ENCODE results near the gene HOXC10.

The HOXC10 gene

GRCh38 chr12:54004063-54004840 lies 19.3 kb downstream of the HOXC10 start:
- DNase-seq: no peak

DNA sequence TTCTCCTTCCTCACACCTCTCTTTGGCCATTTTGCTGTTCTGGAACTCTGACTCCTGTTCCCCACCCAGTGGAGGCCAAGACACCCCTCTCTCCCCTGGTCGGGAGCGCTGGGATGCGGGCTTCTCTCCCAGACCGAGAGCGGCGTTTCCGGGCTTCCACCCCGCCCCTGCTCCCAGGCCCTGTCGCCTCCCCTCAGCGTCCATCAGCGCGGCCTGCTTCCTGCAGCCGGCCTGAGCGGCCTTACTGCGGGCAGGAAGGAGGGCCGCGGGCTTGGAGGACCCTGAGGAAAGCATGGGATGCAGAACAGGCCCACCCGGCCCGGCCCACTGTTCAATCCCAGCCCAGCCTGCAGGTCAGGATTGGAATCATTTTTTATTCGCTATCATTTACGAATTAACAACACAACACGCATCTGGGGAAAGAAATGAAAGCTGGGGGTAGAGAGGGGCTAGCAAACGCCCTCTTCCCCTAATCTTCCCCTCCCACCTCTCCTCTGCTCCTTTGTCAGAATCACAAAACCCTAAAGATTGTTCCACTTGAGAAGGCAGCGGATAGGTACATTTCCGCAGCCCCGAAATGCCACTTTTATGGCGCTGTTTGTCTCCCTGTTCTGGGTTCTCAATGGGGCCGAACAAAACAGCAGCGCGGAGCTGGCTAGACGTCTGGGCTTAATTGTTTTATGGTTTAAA lies 20.0 kb downstream of the HOXC10 start:
- DNase-seq: peak; percentile 13

DNA sequence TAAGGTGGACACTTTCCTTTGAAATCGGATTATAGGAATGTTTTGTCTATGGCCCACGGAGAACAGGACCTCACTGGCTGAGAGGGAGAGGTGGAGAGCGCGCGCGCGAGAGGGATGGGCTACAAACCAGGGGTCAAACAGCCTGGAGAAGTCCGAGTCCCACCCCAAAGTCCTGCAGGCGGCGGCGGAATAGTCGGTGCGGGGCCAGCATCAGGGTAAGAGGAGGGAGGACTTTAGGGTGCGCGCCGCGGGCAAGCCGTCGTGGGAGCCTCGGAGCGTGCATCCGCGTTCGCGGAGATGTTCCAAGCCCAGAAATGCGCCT lies 20.5 kb downstream of the HOXC10 start:
- DNase-seq: no peak

DNA sequence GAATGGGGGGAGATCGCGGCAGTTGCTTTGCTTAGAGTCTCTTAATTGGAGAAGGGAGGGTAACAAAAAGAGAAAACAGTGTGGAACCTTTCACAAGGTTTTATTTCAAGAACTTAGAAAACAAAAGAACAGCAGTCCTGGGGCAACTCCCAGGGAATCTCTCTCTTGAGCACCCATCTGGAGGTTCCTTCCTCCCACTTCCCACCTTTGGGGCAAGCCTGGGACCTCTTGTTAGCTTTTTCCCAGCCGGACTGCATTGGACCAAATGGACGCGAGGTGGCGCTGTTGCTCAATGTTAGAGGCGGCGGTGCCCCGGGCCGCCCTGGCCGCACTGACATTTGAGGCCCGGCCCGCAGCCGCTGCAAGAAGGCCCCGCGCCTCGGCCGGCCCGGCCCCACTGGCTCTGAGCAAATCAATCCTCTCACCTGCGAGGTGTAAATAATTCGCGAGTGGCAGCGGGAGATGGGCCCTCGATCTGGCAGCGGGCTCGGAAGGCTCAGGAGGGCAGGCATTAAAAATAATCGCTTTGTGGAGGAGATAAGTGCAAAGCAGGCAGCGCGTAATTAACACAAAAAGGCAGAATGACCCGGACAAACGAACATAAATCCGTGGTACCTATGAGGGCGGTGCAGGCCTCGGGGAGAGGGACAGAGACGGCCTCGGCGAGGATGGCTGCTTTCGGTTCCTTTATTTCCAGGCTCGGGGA lies 21.1 kb downstream of the HOXC10 start:
- DNase-seq: peak; percentile 20

- DNase-seq: no peak
Measured at GRCh38 chr12:54006559-54007220, 21.7 kb downstream of the HOXC10 start.

GRCh38 chr12:54007538-54008259 lies 22.8 kb downstream of the HOXC10 start:
- DNase-seq: no peak

GRCh38 chr12:54008260-54008552 lies 23.3 kb downstream of the HOXC10 start:
- DNase-seq: no peak

DNA sequence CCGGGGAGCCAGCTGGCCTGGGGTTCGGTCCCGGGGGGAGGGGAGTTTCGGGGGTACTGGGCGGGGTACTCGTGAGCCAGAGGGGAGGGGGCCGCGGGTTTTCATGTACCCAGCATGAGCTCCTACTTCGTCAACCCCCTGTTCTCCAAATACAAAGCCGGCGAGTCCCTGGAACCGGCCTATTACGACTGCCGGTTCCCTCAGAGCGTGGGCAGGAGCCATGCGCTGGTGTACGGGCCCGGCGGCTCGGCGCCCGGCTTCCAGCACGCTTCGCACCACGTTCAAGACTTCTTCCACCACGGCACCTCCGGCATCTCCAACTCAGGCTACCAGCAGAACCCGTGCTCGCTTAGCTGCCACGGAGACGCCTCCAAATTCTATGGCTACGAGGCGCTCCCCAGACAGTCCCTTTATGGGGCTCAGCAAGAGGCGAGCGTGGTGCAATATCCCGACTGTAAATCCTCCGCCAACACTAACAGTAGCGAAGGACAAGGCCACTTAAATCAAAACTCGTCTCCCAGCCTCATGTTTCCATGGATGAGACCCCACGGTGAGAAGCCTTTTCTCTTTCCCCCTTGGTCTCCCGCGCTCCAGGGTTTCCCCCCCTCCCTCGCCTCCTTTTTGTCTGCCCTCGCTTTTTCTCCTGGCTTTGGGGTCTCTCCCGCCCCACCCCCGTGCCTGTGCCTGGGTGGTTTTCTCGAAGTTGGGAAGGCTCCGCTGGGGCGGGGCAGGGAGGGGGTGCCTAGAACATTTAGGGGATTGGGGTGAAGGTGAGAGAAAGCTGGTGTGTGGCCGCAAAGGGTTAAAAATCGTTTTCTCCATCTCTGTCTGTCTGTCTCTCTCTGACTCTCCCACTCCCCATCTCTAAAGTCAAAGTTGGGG lies 24.5 kb downstream of the HOXC10 start:
- DNase-seq: no peak

GRCh38 chr12:54010053-54010971 lies 25.4 kb downstream of the HOXC10 start:
- DNase-seq: no peak

GRCh38 chr12:54010972-54011664 lies 26.2 kb downstream of the HOXC10 start:
- DNase-seq: no peak

GRCh38 chr12:54011665-54012532 lies 27.0 kb downstream of the HOXC10 start:
- no peak for DNase-seq

DNA sequence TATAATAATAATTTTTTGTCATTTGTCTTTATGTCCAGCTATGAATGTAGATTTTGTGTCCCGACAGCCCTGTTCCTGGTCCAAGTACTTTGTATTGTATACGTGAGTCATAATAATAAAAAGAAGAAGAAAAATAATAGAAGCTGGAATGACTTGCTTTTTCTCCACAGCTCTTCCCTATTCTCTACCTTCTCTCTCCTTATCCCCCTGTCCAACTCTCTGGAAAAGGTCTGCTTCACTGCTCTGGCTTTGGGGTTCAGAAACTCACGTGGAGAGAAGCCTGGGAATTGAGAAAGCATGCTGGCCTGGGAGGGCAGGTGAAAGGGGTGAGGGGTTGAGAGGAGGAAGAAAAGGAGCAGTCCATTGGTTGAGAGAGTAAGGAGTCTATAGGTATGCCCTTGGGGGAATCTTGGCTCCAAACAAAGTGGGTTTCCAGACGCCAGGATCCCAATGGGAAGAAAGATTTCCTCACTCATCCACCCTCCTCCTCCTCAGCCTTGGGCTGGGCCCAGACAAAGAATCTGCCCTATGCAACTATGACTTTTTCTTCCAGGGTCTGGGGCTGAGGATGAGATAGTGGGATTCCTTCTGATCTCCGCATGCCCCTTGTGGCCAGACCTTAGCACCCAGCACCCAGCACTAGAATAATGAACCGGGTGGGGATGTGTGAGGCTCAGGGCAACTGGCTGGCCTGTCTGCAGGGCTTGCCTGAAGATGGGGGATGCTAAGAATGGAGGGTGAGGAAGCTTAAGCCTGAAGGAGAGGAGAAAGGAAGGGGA lies 27.9 kb downstream of the HOXC10 start:
- DNase-seq: no peak

- DNase-seq: no peak
Measured at GRCh38 chr12:54014377-54015017, 29.6 kb downstream of the HOXC10 start.

DNA sequence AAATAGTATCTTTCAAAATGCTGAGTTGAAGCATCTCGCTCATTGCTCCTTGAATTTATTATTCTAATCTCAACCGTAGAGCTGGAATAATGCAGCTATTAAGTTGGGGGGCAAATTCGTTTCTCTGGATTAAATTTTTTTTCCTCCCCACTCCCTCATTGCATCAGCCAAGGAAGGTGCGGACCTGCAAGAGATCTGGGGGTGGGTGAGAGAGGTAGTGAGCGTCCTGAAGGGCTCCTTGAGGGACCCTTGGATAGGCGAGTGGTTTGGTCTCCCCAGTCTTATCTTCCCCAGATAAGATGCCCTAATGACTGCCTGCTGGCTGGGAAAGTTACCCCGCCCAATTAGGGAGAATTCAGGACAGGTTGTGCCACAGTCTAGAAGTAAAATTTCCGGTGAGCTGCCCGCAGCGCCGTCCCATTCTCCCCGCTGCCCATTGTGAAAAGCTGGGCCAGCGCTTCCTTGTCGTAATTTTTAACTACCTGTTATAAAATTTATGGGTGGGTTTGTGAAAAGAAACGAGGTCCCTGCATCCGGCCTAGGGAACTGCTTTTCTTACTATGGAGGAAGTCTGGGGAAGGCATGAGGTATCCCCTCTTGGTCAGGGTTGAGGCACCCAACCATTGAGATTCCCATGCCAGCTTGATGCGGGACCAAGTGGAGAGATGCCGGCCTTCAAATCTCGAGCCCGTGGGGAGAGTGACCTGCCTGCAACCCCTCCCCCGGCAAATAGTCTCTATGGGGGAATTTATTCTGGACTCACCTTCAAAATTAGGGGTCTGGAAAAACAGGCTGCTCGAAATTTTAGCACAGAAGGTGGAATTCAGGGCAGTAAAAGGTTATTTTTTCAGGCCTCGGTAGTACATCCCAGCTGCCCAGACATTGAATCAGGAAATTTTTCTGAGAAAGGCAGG lies 30.3 kb downstream of the HOXC10 start:
- no peak for DNase-seq

- DNase-seq: no peak
Measured at GRCh38 chr12:54016051-54016450, 31.1 kb downstream of the HOXC10 start.

DNA sequence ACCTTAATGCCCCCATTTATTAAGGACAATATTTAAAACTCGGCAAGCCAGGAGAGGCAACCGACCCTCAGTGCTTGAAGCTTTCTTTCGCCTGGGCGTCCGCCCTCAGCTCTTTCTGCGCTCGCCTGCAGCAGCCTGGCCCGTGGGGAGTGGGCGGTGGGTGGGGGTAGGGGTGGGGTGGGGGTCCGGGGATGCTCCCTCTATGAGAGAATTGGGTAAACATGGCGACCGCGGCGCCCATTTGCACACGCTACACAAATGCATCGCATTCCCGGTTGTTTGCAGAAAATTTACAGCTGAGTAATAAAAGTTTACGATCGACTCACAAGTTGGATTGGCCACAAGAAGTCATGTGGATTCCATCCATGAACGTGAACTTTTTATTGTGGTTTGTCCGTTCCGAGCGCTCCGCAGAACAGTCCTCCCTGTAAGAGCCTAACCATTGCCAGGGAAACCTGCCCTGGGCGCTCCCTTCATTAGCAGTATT lies 31.6 kb downstream of the HOXC10 start:
- DNase-seq: no peak
